Measurements from ENCODE around the gene DNLZ.
"Not testable (repeated sequence)": the region's sequence is repeated elsewhere in the genome, so short reads cannot be mapped to it uniquely, and the experiment has no call there.

Gene DNLZ

DNA sequence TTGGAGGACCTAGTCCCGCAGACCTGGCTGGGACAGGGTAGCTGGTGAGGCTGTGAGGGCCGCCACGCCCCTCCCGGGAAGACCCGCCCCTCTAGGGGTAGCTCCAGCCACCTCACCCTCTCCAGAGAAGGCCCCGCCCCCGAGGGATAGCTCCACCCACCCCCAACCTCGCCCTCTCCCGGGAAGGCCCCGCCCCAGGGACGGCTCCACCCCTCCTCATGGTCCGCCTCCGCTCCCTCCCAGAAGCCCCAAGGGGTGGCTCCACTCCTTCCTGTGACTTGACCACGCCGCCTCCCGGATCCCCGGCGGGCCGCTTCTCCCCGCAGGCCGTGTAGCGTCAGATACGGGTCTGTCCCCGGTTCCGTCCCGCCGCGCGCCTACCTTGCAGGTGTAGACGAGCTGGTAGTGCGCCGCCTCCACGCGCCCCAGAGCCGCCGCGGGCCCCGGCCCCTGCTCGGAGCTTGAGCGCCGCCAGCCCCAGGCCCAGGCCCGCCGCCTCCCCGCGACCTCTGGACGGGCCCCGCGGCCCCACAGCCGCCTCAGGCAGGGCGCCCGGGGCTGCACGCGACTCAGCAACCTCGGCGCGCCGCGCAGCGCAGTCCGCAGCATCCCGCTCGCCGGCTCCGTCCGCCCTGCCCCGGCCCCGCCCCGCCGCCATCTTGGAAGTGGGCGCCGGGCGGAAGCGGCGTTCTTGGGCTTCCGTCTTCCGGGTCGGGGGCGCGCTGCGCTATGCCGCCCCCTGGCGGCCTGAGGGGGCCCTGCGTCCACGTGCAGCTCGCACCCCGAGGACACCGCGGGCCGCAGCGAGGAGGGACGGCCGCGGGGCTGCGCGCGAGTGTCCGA lies at the start of gene DNLZ:
DNLZ (minus strand) TSS at position 639 of the 843 bp plus-strand sequence; CDS start at position 609, 30 bp downstream.
- DNase-seq, result peak; percentile 98

DNA sequence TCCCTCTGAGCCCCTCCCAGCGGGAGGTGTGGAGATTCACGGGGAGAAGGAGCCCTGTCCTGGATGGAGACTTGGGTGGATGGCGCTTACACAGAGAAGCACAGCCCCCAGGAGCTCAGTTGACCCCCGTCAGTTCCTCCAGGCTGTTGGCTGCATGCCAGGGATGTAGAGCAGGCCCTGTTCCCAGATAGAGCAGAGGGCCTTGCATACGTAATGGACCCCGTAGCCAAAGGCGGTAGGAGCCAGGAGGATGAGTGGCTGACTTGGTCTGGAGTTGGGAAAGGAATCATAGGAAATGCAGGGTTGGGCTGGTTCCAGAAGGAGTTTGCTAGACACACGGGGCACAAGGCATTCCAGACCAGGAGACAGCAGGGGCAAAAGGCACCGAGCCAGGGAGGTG lies 49.4 kb upstream of the DNLZ start:
- no peak for DNase-seq

DNA sequence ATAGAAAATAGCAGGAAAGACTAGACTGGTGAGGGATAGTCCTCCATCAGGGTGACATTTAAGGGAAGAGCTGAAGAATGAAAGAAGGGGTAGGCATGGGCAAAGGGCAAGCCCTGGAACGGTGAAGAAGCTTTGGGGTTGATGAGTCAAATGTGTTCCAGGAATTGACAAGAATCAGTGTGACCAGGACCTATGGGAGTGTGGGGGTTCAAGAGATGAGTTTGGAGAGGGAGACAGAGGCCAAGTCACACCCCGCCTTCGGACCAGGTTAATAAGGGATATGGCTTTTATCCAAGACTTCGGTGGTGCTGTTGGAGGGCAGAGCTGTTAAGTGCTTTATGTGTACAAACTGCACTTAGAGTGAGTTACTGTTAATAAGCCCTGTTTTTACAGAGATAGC lies 47.8 kb upstream of the DNLZ start:
- no peak for DNase-seq

DNA sequence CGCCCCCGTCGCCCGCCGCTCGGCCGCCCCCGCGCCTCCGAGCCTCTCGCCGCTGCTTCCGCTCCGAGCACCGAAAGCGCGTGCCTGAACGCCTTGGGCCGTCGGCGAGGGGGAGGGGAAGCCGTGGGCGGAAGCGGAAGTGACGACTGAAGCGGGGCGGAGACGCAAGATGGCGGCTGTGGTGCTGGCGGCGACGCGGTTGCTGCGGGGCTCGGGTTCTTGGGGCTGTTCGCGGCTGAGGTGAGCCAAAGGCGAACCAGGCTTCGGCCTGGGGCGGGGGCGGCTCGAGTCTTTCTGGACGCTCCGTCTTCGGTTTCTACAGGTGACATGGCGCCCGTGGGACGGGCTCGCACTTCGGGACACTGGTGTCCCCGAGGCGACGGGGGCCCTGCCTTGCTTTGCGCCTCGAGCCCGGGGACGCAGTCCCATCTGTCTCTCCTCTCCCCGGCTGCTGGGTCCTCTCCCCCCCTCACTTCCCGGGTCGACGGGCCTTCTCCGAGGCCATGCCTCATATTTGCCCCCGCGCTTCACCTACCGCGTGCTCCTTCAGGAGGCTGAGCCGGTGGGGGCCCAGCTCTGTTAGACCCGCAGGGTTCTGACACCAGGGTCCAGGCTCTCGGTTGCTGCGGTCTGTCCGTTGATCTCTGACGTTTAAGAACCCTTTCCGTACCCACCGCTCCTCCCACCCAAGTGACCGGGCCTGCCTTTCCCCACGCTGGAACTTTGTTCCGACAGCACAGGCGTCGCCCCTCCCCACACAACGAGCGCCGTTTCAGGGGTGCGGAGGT lies 47.1 kb upstream of the DNLZ start, which contains the start of the genes ENTR1 and PMPCA:
ENTR1 (minus strand) TSS at position 115 of the 788 bp plus-strand sequence. CDS start 217 bp downstream, outside the sequence.
PMPCA (plus strand) TSS at position 159 of the 788 bp plus-strand sequence; CDS start at position 170, 11 bp downstream.
- DNase-seq, result peak; percentile 100

DNA sequence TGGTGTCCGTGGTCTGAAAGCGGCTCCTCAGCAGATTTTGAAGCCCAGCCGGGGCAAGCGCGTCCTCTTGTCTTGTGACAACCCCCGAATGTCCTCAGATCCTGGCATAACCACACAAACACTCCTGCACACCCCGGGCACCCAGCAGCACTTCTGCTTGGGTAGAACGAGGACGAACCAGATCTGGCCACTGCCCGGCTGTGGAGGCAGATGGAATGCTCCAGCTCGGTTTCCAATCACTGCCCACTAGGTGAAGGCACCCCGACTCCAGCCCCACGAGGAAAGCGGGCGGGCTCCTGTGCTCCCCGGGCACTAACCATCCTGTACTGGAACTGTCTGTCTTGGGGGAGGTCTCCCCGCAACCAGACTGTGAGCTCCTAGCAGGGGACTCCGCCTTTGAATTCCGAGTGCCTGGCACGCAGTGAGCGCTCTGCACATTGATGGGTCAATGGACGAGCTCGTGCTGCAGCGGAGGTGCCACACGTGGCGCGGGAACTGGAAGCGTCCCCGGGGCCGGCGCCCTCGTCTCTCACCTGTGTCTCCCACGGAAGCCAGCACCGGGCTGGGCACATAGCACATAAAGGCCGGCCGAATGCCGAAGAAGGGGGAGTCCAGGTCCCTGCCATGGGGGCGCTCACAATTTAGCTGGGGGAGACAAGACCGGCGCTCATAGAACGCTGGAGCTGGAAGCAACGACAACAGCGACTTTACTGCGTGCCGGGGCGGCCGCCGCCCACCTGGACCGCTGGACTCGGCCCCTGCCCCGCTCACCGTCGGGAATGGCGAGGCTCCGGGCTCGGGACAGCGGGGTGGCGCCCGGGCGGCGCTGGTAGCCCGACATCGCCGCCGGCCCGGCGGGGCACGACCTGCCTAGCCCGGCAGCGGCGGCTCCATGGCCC lies 46.3 kb upstream of the DNLZ start:
- DNase-seq, result peak; percentile 78

DNA sequence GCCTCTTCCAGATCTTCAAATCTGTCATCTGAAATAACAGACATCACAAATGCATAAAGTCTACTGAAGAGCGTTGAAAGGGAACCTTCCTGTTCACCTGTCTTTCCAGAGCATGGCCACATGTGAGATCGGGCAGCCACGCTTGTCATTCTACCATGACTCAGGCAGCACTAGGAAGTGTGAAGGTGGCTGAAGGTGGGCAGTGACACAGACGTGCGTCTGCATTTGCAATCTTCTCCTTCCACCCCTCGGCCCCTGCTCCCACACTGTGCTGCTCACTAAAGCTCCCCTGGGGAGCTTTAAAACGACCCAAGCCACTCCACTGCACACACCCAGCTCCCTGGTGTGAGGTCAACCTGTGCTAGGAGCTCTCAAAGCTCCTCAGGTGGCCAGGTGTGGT lies 44.4 kb upstream of the DNLZ start:
- DNase-seq, result no peak

DNA sequence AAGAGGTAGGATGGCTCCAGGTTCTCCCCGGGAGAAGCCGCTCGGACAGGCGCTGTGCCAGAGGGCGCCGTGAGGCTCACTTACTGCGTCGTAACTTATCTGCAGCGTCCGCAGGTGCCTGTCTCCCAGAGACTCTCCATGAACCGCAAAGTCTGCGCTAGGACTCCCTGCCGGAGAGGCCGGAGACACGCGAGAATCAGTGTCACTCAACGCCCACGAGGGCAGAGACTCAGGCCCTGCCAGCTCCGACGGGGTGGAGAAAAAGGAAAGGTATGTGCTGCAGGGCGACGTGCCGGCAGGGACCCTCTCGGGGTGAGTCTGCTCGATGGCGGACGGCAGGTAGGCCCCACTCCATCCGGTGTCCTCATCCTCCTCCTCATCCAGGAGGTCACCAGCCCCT lies 43.5 kb upstream of the DNLZ start:
- DNase-seq, result not testable (repeated sequence)

DNA sequence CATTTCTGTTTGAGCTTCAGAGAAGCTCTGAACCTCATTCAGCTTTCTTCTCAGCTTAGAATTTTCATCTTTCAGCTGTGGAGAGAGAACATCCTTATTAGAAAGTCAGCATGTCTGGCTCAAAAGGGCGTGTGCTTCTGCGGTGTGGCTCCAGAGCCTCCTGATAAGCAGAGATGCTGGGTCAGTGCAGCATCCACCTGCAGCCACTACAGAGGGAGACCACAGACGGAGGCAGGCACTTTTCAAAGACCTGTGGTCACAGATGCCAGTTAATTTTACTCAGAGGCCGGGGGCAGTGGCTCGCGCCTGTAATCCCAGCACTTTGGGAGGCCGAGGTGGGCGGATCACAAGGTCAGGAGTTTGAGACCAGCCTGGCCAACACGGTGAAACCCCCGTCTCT lies 42.4 kb upstream of the DNLZ start:
- DNase-seq, result not testable (repeated sequence)

DNA sequence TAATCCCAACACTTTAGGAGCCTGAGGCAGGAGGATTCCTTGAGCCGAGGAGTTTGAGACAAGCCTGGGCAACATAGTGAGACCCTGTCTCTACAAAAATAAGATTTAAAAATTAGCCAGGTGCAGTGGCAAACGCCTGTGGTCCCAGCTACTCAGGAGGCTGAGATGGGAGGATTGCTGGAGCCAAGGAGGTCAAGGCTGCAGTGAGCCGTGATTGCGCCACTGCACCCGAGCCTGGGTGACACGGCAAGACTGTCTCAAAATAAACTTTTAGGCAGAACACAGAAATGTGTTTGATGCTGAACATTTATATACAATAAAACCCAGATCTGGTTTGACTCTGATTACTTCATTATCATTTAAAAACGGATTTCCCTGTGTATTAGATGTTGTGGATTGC lies 41.9 kb upstream of the DNLZ start:
- no peak for DNase-seq

DNA sequence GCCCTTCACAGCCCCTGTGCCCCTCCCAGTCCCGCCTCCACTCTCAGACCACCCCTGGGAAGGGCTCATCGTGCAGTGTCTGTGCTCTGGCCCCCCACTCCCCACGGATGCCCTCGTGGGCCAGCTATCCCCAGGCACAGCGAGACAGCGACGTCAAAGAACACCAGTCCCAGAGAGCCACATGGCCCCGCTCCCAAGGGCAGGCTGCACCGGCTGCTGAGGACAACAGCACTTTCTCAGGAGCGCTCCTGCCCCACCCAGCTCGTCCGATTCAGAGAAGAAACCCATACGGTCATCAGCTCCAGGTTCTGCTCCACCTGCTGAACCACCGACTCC lies 41.2 kb upstream of the DNLZ start:
- DNase-seq, result no peak

DNA sequence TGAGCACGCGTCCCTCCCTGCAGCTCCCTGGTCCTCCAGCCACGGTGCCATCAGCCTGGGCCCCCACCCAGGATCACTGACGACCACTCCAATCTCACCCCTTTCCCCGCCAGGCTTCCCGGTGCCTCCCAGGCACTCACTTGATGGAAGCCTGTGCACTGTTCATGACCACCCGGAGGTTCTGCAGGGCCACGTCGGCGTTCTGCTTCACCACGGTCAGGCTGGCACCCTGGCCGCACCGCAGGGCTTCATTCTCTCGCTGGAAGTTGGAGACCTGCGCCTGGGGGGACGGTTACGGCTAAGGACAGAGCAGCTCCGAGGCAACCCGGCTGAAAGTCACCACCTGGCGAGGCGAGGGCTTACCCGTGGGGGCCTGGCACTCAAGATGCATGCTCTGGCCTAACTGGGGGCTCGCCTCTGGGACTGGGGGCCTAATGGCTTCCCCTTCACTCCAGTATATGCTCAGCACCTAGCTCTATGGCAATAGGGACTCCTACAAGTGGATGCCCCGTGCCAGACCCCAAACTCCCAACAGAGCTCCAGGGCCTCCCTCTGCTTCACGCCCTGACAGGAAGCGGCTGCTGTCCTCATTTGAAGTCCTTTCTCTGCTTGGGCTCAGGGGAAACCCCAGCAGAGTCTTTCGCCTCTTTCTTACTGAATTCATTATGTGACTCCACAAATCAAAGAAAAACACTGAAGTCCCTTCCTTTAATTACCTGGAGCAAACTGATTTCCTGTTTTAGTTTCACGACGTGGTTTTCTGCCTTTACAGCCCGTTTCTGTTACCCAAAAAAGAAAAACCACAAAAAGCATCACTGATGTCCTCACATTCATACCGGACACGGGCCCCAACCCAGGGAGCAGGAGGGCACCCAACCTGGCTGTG lies 40.6 kb upstream of the DNLZ start:
- peak; percentile 73 for DNase-seq

DNA sequence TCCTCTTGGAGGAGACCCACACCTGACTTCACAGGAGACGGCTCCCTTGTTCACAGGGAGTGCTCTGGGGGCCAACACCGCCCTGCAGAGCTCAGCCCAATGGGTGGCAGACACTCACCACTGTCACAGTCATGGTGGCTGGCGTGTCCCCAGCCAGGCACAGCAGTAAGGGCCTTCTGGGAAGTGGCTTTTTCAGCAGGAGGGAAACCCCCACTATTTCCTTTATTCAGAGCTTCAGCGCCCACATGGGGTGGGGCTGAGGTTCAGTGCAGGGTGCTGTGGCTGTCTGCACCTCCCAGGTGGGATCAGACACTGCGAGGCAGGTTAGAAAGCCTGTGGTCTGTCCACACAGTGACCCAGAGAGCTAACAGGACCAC lies 40.0 kb upstream of the DNLZ start:
- DNase-seq, result peak; percentile 83

DNA sequence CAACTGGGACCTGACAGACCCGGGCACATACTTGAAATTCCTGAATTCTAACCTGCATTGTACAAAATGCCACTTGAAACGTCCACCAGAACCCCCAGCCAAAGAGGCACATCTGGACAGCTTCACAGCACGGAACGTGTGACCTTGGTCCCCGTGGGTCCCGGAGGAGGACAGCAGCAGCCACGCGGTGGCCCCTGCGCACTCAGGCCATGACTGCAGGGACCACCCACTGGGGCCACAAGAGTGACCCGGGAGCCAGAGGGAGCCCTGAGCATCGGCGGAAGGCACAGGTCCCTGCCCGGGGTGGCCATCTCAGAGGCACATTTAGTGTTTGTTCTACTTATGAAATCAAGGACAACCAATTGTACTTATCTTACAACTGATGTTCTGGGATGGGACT lies 38.5 kb upstream of the DNLZ start:
- no peak for DNase-seq

DNA sequence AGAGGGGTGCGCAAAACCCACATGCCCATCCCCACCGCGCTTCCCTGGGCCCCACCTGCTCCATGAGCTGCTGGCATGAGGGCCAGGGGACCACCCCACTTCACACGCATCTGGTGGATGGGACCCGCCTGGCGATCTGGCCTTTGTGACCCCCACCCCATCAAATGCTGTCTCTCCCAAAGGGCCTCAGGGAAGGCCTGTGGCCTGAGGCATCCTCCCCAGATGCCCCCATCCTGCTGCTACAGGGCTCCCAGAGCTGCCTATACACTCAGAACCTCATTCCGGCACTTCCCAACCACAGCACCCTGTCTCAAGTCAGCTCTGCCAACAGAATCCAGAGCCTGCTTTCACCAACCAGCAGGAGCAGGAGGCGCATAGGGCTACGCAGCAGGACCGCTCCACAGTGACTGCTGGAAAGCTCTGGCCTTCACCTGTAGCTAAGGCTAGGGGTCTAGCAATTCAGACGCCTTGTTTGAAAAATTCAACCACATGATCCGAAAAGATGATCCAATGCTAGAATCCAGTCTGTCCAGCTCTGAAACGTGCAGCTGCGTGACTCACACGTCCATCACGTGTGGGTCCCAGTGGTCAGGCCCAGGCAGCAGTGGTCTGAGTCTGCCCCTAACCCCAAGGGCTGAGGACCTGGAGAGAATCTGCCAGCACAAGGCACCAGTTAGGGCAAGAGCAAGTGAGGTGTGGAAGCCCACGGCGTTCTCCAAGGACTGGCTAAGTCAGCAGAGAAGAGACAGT lies 37.8 kb upstream of the DNLZ start:
- no peak for DNase-seq

DNA sequence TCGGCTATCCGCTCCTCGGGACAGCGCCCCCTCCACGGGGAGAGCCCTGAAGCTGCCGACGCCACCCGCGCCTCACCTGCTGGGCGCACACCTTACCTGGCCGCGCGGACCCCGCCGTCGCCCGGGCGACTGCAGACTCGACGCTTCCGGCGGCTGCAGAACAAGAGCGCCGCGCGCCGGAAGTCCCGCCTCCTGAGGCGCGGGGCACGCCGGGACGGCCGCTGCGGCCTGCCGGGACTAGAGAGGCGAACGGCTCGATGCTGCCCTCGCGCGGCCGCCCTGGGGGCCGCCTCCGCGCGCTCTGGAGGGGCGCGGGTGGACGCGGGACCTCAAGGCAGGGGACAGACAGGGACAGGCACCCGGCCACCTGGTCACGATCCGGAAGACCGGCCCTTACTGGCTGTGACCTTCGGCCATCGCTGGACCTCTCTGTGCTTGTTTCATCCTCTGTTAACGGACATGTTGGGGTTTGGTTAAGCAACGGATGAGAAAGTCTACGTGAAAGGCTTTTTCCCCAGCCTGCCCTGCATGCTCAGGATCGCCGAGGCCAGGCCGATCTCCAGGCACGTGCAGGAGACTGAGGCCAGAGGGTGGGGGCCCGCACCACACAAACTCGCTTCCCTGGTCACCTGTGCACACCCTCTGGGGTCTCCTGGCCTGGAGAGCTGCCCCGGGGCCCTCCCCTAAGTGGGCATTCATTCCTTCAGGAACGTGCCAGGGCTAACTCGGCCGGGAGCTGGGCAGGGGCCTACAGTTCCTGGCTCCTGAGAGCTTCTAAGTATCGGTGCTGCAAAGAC lies 36.7 kb upstream of the DNLZ start, which contains the start of gene SNAPC4:
SNAPC4 (minus strand) TSS at position 133 of the 797 bp plus-strand sequence. CDS start 1,742 bp downstream, outside the sequence.
- DNase-seq, result peak; percentile 96

DNA sequence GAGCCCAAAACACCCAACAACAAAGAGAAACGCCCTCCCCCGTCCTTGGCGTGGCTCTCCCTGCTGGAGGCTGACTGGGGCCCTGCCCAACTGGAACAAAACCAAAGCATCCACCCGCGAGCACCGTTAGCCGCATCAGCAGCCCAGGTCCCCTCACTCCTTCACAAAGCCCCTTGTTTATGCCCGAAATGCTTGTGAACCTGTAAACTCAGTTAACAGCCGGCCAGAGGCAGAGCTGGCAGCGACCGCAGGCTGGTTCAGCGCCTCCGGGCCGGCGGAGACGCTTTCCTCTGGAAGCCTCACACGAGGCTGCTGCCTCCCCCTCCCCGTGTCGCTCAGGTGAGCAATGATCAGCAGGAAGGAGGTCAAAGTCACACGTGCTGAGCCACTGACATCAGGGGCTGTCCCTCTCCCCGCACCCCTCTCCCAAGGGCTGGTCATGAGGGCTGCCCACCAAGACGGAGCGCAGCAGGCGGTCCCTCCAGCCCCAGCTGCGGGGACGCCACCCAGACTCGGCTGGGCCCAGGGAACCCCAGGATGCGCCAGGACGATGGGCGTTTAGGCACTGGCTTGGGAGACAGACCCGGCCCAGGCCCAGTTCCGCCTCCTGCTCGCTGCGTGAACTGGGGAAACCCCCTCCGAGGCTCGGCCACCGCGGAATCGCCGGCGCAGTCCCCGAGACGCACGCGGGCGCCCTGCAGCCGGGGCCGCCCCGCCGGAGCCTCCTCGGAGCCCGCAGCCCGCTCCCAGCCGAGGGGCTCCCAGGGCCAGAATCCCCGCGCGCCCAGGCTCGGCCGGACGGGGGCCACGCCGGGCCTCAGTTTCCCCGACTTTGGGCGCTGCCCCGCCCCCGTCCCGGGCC lies 35.9 kb upstream of the DNLZ start:
- peak; percentile 74 for DNase-seq

DNA sequence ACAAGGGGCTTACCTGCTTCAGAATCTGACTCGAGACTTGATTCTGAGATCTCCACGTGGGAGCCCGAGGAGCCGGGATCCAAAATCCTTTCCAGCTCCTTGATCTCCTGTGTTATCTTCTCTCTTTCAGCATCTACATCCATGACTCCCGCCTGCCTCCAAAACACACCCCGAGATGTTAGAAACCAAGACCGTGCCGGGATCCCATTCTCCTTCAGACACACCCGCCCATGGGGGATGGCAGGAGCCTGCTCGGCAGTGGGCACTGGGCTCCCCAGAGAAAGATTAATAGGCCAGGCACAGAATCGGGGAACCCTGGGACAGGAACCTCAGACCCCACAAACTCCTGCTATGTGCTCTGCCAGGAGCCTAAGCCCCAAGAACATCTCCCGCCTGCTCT lies 34.7 kb upstream of the DNLZ start:
- no peak for DNase-seq

DNA sequence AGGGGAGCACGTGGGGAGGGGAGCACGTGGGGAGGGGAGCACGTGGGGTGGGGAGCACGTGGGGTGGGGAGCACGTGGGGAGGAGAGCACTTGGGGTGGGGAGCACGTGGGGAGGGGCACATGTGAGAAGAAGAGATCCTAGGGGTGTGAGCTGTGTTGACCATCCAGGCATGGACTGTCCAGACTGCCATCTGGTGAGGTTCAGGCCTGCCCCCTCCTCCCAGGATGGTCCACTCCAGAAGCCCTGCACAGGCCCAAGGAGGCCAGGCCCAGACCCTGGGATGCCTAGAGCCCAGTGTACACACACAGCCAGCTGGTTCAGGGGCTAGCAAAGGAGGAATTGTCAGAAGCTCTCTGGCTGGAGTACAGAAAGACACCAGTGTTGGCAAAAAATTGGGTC lies 34.1 kb upstream of the DNLZ start:
- no peak for DNase-seq

DNA sequence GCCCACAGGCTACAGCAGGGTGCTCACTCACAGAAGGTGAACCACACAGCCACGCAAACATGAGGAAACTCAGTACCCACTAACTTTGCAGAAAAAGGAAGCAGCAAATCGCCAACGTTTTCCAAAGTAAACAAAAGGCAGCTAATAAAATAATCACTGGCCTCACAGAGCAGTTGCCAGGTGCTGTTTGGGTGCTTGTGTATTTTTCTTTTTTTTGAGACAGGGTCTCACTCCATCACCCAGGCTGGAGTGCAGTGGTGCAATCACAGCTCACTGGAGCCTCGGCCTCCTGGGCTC lies 32.6 kb upstream of the DNLZ start:
- no peak for DNase-seq
